ENCODE results near the gene MOCS2. TPM values are rescaled to one million over a fixed set of nuclear protein-coding genes. Genes with fewer than 3 reads are reported as not detected.

Gene MOCS2
- polyA plus RNA-seq, 3 donors: 4.4 to 20.5 (median 18.4) TPM

DNA sequence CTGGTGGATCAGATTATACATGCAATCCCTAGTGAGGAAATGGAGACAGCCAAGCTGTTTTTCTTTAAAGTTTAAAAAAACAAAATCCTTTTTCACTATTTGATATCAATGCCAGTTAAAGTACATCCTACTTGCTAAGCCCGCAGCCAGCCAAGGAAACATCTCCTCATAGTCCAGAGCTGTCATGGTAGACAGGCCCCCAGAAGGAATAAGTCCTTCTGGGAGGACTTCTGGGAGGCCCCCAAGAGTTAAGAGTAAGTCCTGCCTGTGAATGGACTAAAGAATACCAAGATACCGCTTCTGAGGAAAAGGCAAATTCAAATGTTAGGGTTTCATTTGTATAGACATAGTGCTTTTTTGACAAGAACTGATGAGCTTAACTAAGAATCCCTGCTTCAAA, 38.3 kb downstream of the MOCS2 start:
- WGBS (ENCODE audit: insufficient coverage): 100% methylated on average over 1 of the region's 2 CpGs
- no peaks in the 10 kb centered on the region for H3K36me3 ChIP-seq (replicated peaks in 1 of 2; ENCODE audit: control insufficient read depth in 1 of 2, insufficient read depth in 2 of 2, low read length in 2 of 2)

GRCh38 chr5:53069626-53070025, 39.9 kb downstream of the MOCS2 start:
- Mint-ChIP-seq H3K27me3 (ENCODE audit: low read depth in 3 of 3) (no peaks in the 10 kb centered on the region), H3K36me3 (no peaks in the 10 kb centered on the region), H3K4me1 (no peaks in the 10 kb centered on the region), H3K4me3 (no peak overlapping the region), H3K27ac (no peak overlapping the region), H3K9me3 (no peaks in the 10 kb centered on the region)
- H3K27ac ChIP-seq (ENCODE audit: low read depth in 1 of 2, low read length in 2 of 2): no peak overlapping the region
- TF ChIP-seq CTCF (IDR thresholded peaks at IDR 0.05): no peak
- H3K4me3 ChIP-seq (replicated peaks in 1 of 3; ENCODE audit: low read depth in 2 of 3, low read length in 3 of 3): no peak overlapping the region
- intact Hi-C loops (cut with micrococcal nuclease): no loop called here
- no peak overlapping the region for H3K9ac ChIP-seq (ENCODE audit: insufficient read depth, low read length, poor library complexity, severe bottlenecking)
- H3K27me3 ChIP-seq (ENCODE audit: control insufficient read depth in 2 of 2, insufficient read depth in 2 of 2, low read length in 2 of 2): no peaks in the 10 kb centered on the region
- no peaks in the 10 kb centered on the region for H3K36me3 ChIP-seq (replicated peaks in 1 of 2; ENCODE audit: control insufficient read depth in 1 of 2, insufficient read depth in 2 of 2, low read length in 2 of 2)
- no peaks in the 10 kb centered on the region for H4K20me1 ChIP-seq (ENCODE audit: insufficient read depth, low read length)
- DNase-seq: no peak
- H3K4me1 ChIP-seq (ENCODE audit: control insufficient read depth in 1 of 2, insufficient read depth in 2 of 2, low read length in 2 of 2): no peaks in the 10 kb centered on the region
- no peaks in the 10 kb centered on the region for H3K79me2 ChIP-seq (ENCODE audit: insufficient read depth, low read length)
- no peaks in the 10 kb centered on the region for H3K9me3 ChIP-seq (replicated peaks in 1 of 2; ENCODE audit: control insufficient read depth in 1 of 2, insufficient read depth in 1 of 2, low read length in 2 of 2)
- H2AFZ ChIP-seq (ENCODE audit: insufficient read depth, low read depth, low read length, poor library complexity, severe bottlenecking): no peak overlapping the region
- no peak overlapping the region for H3K4me2 ChIP-seq (replicated peaks; ENCODE audit: extremely low read depth, low read length, poor library complexity, severe bottlenecking)
- WGBS (ENCODE audit: insufficient coverage): 93% methylated on average over 2 of the region's 5 CpGs

More for the DNA sequence above, 38.3 kb downstream of the MOCS2 start:
- intact Hi-C loops (cut with micrococcal nuclease): no loop called here
- Histone ChIP-seq H3K79me2 (ENCODE audit: insufficient read depth, low read length) (no peaks in the 10 kb centered on the region), H3K9ac (ENCODE audit: insufficient read depth, low read length, poor library complexity, severe bottlenecking) (no peak overlapping the region), H3K27ac (ENCODE audit: low read depth in 1 of 2, low read length in 2 of 2) (no peak overlapping the region), H3K27me3 (ENCODE audit: control insufficient read depth in 2 of 2, insufficient read depth in 2 of 2, low read length in 2 of 2) (no peaks in the 10 kb centered on the region), H4K20me1 (ENCODE audit: insufficient read depth, low read length) (no peaks in the 10 kb centered on the region), H3K4me2 (replicated peaks; ENCODE audit: extremely low read depth, low read length, poor library complexity, severe bottlenecking) (no peak overlapping the region), H2AFZ (ENCODE audit: insufficient read depth, low read depth, low read length, poor library complexity, severe bottlenecking) (no peak overlapping the region), H3K4me3 (replicated peaks in 1 of 3; ENCODE audit: low read depth in 2 of 3, low read length in 3 of 3) (no peak overlapping the region), H3K4me1 (ENCODE audit: control insufficient read depth in 1 of 2, insufficient read depth in 2 of 2, low read length in 2 of 2) (no peaks in the 10 kb centered on the region), H3K9me3 (replicated peaks in 1 of 2; ENCODE audit: control insufficient read depth in 1 of 2, insufficient read depth in 1 of 2, low read length in 2 of 2) (no peaks in the 10 kb centered on the region)
- H3K27ac Mint-ChIP-seq: no peak overlapping the region
- no peaks in the 10 kb centered on the region for H3K4me1 Mint-ChIP-seq
- TF ChIP-seq CTCF (IDR thresholded peaks at IDR 0.05): no peak
- H3K36me3 Mint-ChIP-seq: no peaks in the 10 kb centered on the region
- H3K9me3 Mint-ChIP-seq: no peaks in the 10 kb centered on the region
- H3K27me3 Mint-ChIP-seq (ENCODE audit: low read depth in 3 of 3): no peaks in the 10 kb centered on the region
- H3K4me3 Mint-ChIP-seq: no peak overlapping the region
- DNase-seq: no peak
